Endothelial cell of umbilical vein (primary cell): ENCODE results near the gene GPS1. TPM values are rescaled to one million over a fixed set of nuclear protein-coding genes. Genes with fewer than 3 reads are reported as not detected.

Experiments
- BruUV-seq: library from RNA; stranded (reverse); fragments of 400-500 nt; replicated peaks from 2 replicates; lab custom pipeline; 2021; lab: Mats Ljungman, UMichigan
- CTCF ChIA-PET: fragments of 300-600, 350-600 bp; sonication (Branson Sonifier 250); formaldehyde crosslinking; loops from one replicate; lab custom pipeline; 2021; ENCODE audit warnings: antibody characterized with exemption, inconsistent platforms; lab: Charles Lee
- POLR2A ChIA-PET: fragments of 300-600, 350-600 bp; sonication (Branson Sonifier 250); formaldehyde crosslinking; loops from one replicate; lab custom pipeline; 2021; ENCODE audit warnings: antibody characterized with exemption, inconsistent platforms; lab: Charles Lee
- DNase-seq: peaks from one replicate; pipeline ENCODE4 v3.0.0-alpha.2; 2011; ENCODE audit warnings: low read depth, low spot score
- FAIRE-seq: peaks from 2 replicates; lab custom pipeline; 2011; peaks lifted over from hg19 to GRCh38; lab: Jason Lieb, UNC
- H2AFZ ChIP-seq: 2 replicates; pipeline ENCODE4 v1.6.0; 2012; ENCODE audit warnings: low read depth, low read length, control low read depth, inconsistent platforms
- H3K27ac ChIP-seq: 2 replicates; pipeline ENCODE4 v1.5.1; 2011; ENCODE audit warnings: low read depth, mild to moderate bottlenecking, control low read depth, low read length, moderate library complexity; ENCODE audit not compliant: insufficient read depth
- H3K27me3 ChIP-seq, 2 experiments: 2 replicates each; pipeline versions ENCODE4 v1.6.0 to v1.6.1; 2011; ENCODE audit warnings: low read length in 2 of 2, mixed read lengths in 1 of 2; ENCODE audit not compliant: control insufficient read depth in 2 of 2, insufficient read depth in 2 of 2
- H3K36me3 ChIP-seq, 2 experiments: 2 replicates in 1 of 2; 3 replicates in 1 of 2; pipeline ENCODE4 v1.5.1; 2011; ENCODE audit warnings: low read length in 2 of 2, mild to moderate bottlenecking in 1 of 2, moderate library complexity in 1 of 2; ENCODE audit not compliant: control insufficient read depth in 2 of 2, insufficient read depth in 2 of 2; ENCODE audit errors: extremely low read depth in 1 of 2
- H3K4me1 ChIP-seq: 3 replicates; pipeline ENCODE4 v1.5.1; 2011; ENCODE audit warnings: mild to moderate bottlenecking, low read length; ENCODE audit not compliant: control insufficient read depth, insufficient read depth; ENCODE audit errors: extremely low read depth
- H3K4me2 ChIP-seq: 2 replicates; pipeline ENCODE4 v1.6.1; 2011; ENCODE audit warnings: low read length, control low read depth, mixed read lengths; ENCODE audit not compliant: insufficient read depth
- H3K4me3 ChIP-seq, 3 experiments: fragments of 200-600 bp in 1 of 3; sonication (generic), shearing (Covaris generic) in 1 of 3; replicated peaks in 1 of 3; 2 replicates each; pipeline ENCODE4 v1.5.1; 2011 to 2016; ENCODE audit warnings: control low read depth in 3 of 3, low read length in 3 of 3, mild to moderate bottlenecking in 2 of 3, inconsistent platforms in 1 of 3, low read depth in 1 of 3, moderate library complexity in 1 of 3; ENCODE audit not compliant: insufficient read depth in 1 of 3
- H3K79me2 ChIP-seq: 2 replicates; pipeline ENCODE4 v1.6.0; 2012; ENCODE audit warnings: low read length, inconsistent platforms; ENCODE audit not compliant: control insufficient read depth, insufficient read depth
- H3K9ac ChIP-seq: replicated peaks from 2 replicates; pipeline ENCODE3; 2011; ENCODE audit warnings: low read length, control low read depth; ENCODE audit not compliant: insufficient read depth; ENCODE audit errors: extremely low read depth
- H3K9me1 ChIP-seq: replicated peaks from 3 replicates; pipeline ENCODE4 v1.6.0; 2011; ENCODE audit warnings: mild to moderate bottlenecking, low read length; ENCODE audit not compliant: control insufficient read depth, insufficient read depth; ENCODE audit errors: extremely low read depth
- H3K9me3 ChIP-seq: replicated peaks from 2 replicates; pipeline ENCODE4 v1.5.1; 2012; ENCODE audit warnings: low read length, inconsistent platforms; ENCODE audit not compliant: control insufficient read depth, insufficient read depth
- H4K20me1 ChIP-seq: replicated peaks from 2 replicates; pipeline ENCODE3; 2011; ENCODE audit warnings: mild to moderate bottlenecking, low read length; ENCODE audit not compliant: control insufficient read depth, insufficient read depth; ENCODE audit errors: extremely low read depth
- CTCF ChIP-seq, 2 donors: IDR thresholded peaks; 1 replicate in 1 of 2; 2 replicates in 1 of 2; pipeline ENCODE4 v1.5.1; 2011; ENCODE audit warnings: low read length in 2 of 2, mild to moderate bottlenecking in 2 of 2, moderate library complexity in 2 of 2, control low read depth in 1 of 2, inconsistent platforms in 1 of 2, low read depth in 1 of 2; ENCODE audit not compliant: insufficient read depth in 1 of 2; ENCODE audit errors: extremely low read depth in 1 of 2
- EZH2 ChIP-seq: IDR thresholded peaks from 2 replicates; pipeline ENCODE4 v1.6.1; 2012; ENCODE audit warnings: borderline replicate concordance, low read depth, mild to moderate bottlenecking, moderate library complexity, low read length, inconsistent platforms; ENCODE audit not compliant: severe bottlenecking
- FOS ChIP-seq: IDR thresholded peaks from 2 replicates; pipeline ENCODE4 v1.6.1; 2011; ENCODE audit warnings: mild to moderate bottlenecking, low read length, moderate library complexity, borderline replicate concordance; ENCODE audit not compliant: insufficient read depth
- GATA2 ChIP-seq: IDR thresholded peaks from 2 replicates; pipeline ENCODE4 v1.7.0; 2011; ENCODE audit warnings: low read depth, mild to moderate bottlenecking, moderate library complexity, mixed read lengths, low read length; ENCODE audit not compliant: insufficient read length, insufficient read depth
- JUN ChIP-seq: IDR thresholded peaks from 2 replicates; pipeline ENCODE4 v1.6.1; 2011; ENCODE audit warnings: borderline replicate concordance, low read depth; ENCODE audit not compliant: insufficient read length, insufficient read depth
- MAX ChIP-seq: IDR thresholded peaks from 2 replicates; pipeline ENCODE4 v1.6.1; 2011; ENCODE audit not compliant: insufficient read depth, insufficient read length
- MYC ChIP-seq: IDR thresholded peaks from one replicate; pipeline ENCODE4 v1.6.1; 2011; ENCODE audit warnings: mild to moderate bottlenecking, low read depth, low read length
- POLR2A ChIP-seq: IDR thresholded peaks from 2 replicates; pipeline ENCODE4 v1.6.1; 2012; ENCODE audit warnings: low read depth, mild to moderate bottlenecking, control low read depth, low read length
- POLR2AphosphoS5 ChIP-seq: IDR thresholded peaks from 2 replicates; pipeline ENCODE4 v1.6.1; 2012; ENCODE audit warnings: low read depth, mild to moderate bottlenecking, control low read depth, low read length, moderate library complexity; ENCODE audit not compliant: insufficient read depth
- dilution Hi-C: fragments of 300-500 bp; cut with MboI; formaldehyde crosslinking; loops from one replicate; pipeline ENCODE4 v1.15.0; 2019; ENCODE audit warnings: low sequenced_read_pairs; ENCODE audit not compliant: extremely low pct_ligation_motif_present
- intact Hi-C: fragments of 100-400 bp; cut with micrococcal nuclease; formaldehyde crosslinking; loops from one replicate; pipeline ENCODE4 v1.10.0; 2022
- polyA plus RNA-seq, 4 experiments: library from polyadenylated mRNA; depleted of rRNA in 3 of 4; stranded (reverse) in 3 of 4; unstranded in 1 of 4; fragments of >200 nt; gene quantifications; 2 replicates each; pipeline versions ENCODE4 v1.2.1 to v1.2.3, GENCODE V29; 2011 to 2012; ENCODE audit warnings: missing spikeins in 1 of 4
- total RNA-seq: library from RNA; stranded (reverse); gene quantifications from 2 replicates; pipeline ENCODE4 v1.2.3, GENCODE V29; 2021

Gene GPS1
- total and polyA plus RNA-seq, 2 donors (not counting 3 experiments of a cell fraction or from before 2014, with no cell fraction given): 116 to 178 TPM

- Histone ChIP-seq H3K36me3 (peaks cover 38 to 68% of the 10 kb centered on the region in 2 experiments), H3K4me2 (no peak overlapping the region), H3K4me1 (no peaks in the 10 kb centered on the region), H3K9me3 (no peaks in the 10 kb centered on the region), H3K27me3 (no peaks in the 10 kb centered on the region), H2AFZ (no peak overlapping the region), H3K27ac (no peak overlapping the region), H3K79me2 (peaks cover 3% of the 10 kb centered on the region), H3K4me3 (no peak overlapping the region), H4K20me1 (no peaks in the 10 kb centered on the region), H3K9me1 (no peaks in the 10 kb centered on the region), H3K9ac (no peak overlapping the region)
- FAIRE-seq (no peak), DNase-seq (no peak)
- ChIA-PET CTCF (no interaction called here), POLR2A (no interaction called here)
- dilution Hi-C loops: no loop called here
- no peak for TF ChIP-seq POLR2A
- no peak for TF ChIP-seq GATA2
- TF ChIP-seq MYC: no peak
- no peak for TF ChIP-seq POLR2AphosphoS5
- TF ChIP-seq EZH2: no peak
- TF ChIP-seq MAX: no peak
- no peak for TF ChIP-seq JUN
- TF ChIP-seq CTCF (IDR thresholded peaks at IDR 0.05; ENCODE audit: extremely low read depth in 1 of 2, insufficient read depth in 1 of 2, low read depth in 1 of 2, low read length in 2 of 2): no peak
- TF ChIP-seq FOS: no peak
- BruUV-seq: no TSS peak
- intact Hi-C loops: no loop called here
Measured at GRCh38 chr17:82081966-82082365, 30.3 kb downstream of the GPS1 start.
